ENCODE measurements around the gene CPNE8.

GRCh38 chr12:38878333-38878705 is 27.1 kb downstream of the CPNE8 start:
- TF ChIP-seq CTCF (IDR thresholded peaks at IDR 0.05) (no peak), POLR2AphosphoS5 (IDR thresholded peaks at IDR 0.05) (no peak)
